Measurements from ENCODE around the gene COL26A1.

COL26A1 gene

DNA sequence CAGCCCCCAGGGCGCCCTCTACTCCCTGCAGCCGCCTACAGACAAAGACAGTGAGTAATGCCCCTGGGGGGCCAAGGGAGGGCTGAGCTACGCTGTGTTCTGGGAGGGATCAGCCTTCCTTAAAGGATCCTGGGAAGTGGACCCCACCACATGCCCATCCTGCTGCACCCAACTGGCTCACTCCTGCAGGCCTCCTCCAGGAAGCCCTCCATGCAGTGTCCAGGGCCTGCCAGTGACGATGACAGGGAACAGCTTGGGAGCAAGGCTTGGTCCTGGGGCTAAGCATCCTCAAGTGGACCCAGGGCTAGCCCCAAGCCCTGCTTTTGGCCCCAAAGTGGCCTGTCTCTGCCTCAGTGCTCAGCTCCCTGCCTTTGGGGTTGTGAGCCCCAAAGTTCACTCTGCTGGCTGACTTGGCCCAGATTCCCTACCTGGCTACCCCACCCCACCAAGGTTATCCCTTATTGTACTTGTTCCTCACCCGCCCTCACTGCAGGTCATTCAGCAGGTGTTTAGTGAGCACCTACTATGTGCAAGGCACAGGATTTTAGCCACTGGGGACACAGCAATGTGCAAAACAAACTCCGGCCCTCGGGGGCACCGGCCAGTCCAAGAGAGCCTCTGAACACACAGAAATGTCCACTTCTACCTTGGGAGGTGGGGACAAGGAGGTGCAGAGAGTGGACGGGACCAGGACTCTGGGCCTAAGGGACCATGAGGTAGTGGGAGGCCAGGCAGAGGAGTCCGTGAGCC, 182.9 kb downstream of the COL26A1 start:
- H3K27ac ChIP-seq (ENCODE audit: extremely low read depth, low read depth, low read length) = no peak overlapping the region
- H3K36me3 ChIP-seq (ENCODE audit: control insufficient read depth in 2 of 2, insufficient read depth in 1 of 2, low read length in 2 of 2) = no peaks in the 10 kb centered on the region
- H3K4me3 ChIP-seq (ENCODE audit: low read depth, low read length) = no peak overlapping the region
- CTCF ChIA-PET = interaction anchor here (0.6 to 0.7 kb wide), 3 partner anchors 28 to 727 kb away, joined by 3 to 4 read pairs (median 3); no protein-coding TSS in a partner anchor
- TF ChIP-seq ZNF221 (tag by site-specific recombination; IDR thresholded peaks at IDR 0.05; ENCODE audit: borderline replicate concordance) = no peak
- TF ChIP-seq, protein P1, sequence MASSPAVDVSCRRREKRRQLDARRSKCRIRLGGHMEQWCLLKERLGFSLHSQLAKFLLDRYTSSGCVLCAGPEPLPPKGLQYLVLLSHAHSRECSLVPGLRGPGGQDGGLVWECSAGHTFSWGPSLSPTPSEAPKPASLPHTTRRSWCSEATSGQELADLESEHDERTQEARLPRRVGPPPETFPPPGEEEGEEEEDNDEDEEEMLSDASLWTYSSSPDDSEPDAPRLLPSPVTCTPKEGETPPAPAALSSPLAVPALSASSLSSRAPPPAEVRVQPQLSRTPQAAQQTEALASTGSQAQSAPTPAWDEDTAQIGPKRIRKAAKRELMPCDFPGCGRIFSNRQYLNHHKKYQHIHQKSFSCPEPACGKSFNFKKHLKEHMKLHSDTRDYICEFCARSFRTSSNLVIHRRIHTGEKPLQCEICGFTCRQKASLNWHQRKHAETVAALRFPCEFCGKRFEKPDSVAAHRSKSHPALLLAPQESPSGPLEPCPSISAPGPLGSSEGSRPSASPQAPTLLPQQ (tag by site-specific recombination; IDR thresholded peaks at IDR 0.05) = peak; percentile 79
- peak; percentile 54 for TF ChIP-seq ZNF664 (tag by site-specific recombination; IDR thresholded peaks at IDR 0.05)
- TF ChIP-seq ZFP69B (tag by site-specific recombination; IDR thresholded peaks at IDR 0.05) = peak; percentile 80; the same call in 1 of the 2 replicates
- no peaks in the 10 kb centered on the region for H3K9me3 ChIP-seq (ENCODE audit: control insufficient read depth, insufficient read depth, low read depth, low read length)
- POLR2A ChIA-PET = no interaction called here
- no peaks in the 10 kb centered on the region for H3K4me1 ChIP-seq (ENCODE audit: control insufficient read depth, insufficient read depth, low read length)

GRCh38 chr7:101546308-101546936, 183.7 kb downstream of the COL26A1 start:
- ChIA-PET POLR2A (no interaction called here), CTCF (interaction anchor here (0.6 kb wide), 2 partner anchors 29 to 32 kb away, joined by 3 read pairs; no protein-coding TSS in a partner anchor)
- Histone ChIP-seq H3K4me1 (ENCODE audit: control insufficient read depth, insufficient read depth, low read length) (no peaks in the 10 kb centered on the region), H3K27ac (ENCODE audit: extremely low read depth, low read depth, low read length) (no peak overlapping the region), H3K9me3 (ENCODE audit: control insufficient read depth, insufficient read depth, low read depth, low read length) (no peaks in the 10 kb centered on the region), H3K4me3 (ENCODE audit: low read depth, low read length) (no peak overlapping the region), H3K36me3 (ENCODE audit: control insufficient read depth in 2 of 2, insufficient read depth in 1 of 2, low read length in 2 of 2) (no peaks in the 10 kb centered on the region)
- TF ChIP-seq ZNF121 (tag by site-specific recombination; IDR thresholded peaks at IDR 0.05) (peak; percentile 89), ZNF404 (tag by site-specific recombination; IDR thresholded peaks at IDR 0.05) (no peak)

GRCh38 chr7:101547022-101547915, 184.6 kb downstream of the COL26A1 start:
- ChIA-PET POLR2A (no interaction called here), CTCF (no interaction called here)
- no peaks in the 10 kb centered on the region for H3K4me1 ChIP-seq (ENCODE audit: control insufficient read depth, insufficient read depth, low read length)

More at GRCh38 chr7:101547022-101547915, 184.6 kb downstream of the COL26A1 start:
- no peaks in the 10 kb centered on the region for H3K36me3 ChIP-seq (ENCODE audit: control insufficient read depth in 2 of 2, insufficient read depth in 1 of 2, low read length in 2 of 2)
- H3K4me3 ChIP-seq (ENCODE audit: low read depth, low read length) = no peak overlapping the region
- no peaks in the 10 kb centered on the region for H3K9me3 ChIP-seq (ENCODE audit: control insufficient read depth, insufficient read depth, low read depth, low read length)
- TF ChIP-seq PRDM10 (tag by site-specific recombination; IDR thresholded peaks at IDR 0.05) = no peak
- TF ChIP-seq ZNF366 (tag by site-specific recombination; conservative IDR thresholded peaks at IDR 0.05) = peak; percentile 45
- peak; percentile 99 for TF ChIP-seq ZNF24 (tag by site-specific recombination; IDR thresholded peaks at IDR 0.05)
- H3K27ac ChIP-seq (ENCODE audit: extremely low read depth, low read depth, low read length) = no peak overlapping the region
